SH-SY5Y (cell line): ENCODE data around the gene GPC1.

Source experiments
- GATA2 ChIP-seq: IDR thresholded peaks from 2 replicates; pipeline ENCODE4 v1.6.1; 2011; ENCODE audit warnings: mild to moderate bottlenecking, low read depth, low read length
- GATA3 ChIP-seq: IDR thresholded peaks from 2 replicates; pipeline ENCODE4 v1.6.1; 2011; ENCODE audit warnings: low read depth, mild to moderate bottlenecking, low read length, moderate library complexity

DNA sequence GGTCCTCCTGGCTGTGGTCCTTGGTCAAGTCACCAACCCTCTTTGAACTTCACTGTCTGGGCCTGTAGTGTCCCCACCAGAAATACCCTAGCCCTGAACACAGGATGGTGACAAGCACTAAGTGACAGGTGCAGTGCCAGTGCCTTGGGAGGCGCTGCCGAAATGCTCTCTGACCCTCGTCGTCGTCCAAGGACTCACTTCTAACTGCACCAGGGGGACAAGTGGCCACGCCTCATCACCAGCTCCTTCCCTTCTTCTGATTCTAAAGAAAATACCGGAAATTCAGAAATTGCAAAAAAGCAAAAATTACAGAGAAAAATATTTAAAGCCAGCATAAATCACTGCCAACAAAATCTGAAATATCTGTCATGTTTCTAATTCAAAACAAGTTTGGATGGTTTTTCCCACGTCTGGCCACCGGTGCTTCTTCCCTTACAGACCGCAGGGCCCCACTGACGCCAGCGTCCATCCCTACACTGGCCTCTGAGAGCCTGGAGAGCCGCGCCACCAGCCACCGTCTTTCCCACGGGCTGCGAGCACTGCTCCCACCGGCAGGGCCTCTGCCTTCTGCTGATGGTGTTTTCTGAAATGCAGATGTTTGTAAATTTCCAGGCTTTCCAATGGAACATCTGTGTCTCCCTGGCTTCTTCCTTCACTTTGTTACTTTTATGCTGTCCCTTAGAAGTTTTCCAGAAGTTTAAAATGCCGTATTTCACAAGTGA, 37.4 kb upstream of the GPC1 start:
- no peak for TF ChIP-seq GATA2
- no peak for TF ChIP-seq GATA3
